KG1 (cell line): ENCODE measurements around the gene SPCS1.
"Not testable (repeated sequence)": the region's sequence is repeated elsewhere in the genome, so short reads cannot be mapped to it uniquely, and the experiment has no call there.

ENCODE experiments used
- DNase-seq: peaks from one replicate; lab custom pipeline; 2025; lab: John Stamatoyannopoulos, UW

The SPCS1 gene

GRCh38 chr3:52694528-52695189 is 11.2 kb upstream of the SPCS1 start:
- DNase-seq = no peak

GRCh38 chr3:52695798-52696671 is 9.9 kb upstream of the SPCS1 start:
- no peak for DNase-seq

- no peak for DNase-seq
Observed at GRCh38 chr3:52696830-52697631, 8.9 kb upstream of the SPCS1 start.

- DNase-seq = no peak
Observed at GRCh38 chr3:52697632-52697965, 8.3 kb upstream of the SPCS1 start.

GRCh38 chr3:52703341-52703740 is 2.6 kb upstream of the SPCS1 start:
- DNase-seq = no peak

GRCh38 chr3:52704611-52705437 is 1.1 kb upstream of the SPCS1 start:
- no peak for DNase-seq

GRCh38 chr3:52705438-52705687 is 543 bp upstream of the SPCS1 start:
- DNase-seq = no peak

GRCh38 chr3:52707585-52707984 is 1.7 kb downstream of the SPCS1 start:
- no peak for DNase-seq

- DNase-seq = no peak
Observed at GRCh38 chr3:52710512-52710911, 4.6 kb downstream of the SPCS1 start.

- no peak for DNase-seq
Observed at GRCh38 chr3:52712291-52713212, 6.6 kb downstream of the SPCS1 start.

GRCh38 chr3:52714335-52715302 is 8.7 kb downstream of the SPCS1 start:
- no peak for DNase-seq

GRCh38 chr3:52715714-52716305 is 9.9 kb downstream of the SPCS1 start:
- DNase-seq = no peak

- DNase-seq = no peak
Observed at GRCh38 chr3:52719618-52720017, 13.7 kb downstream of the SPCS1 start.

- peak; percentile 53 for DNase-seq
Observed at GRCh38 chr3:52721002-52721729, 15.3 kb downstream of the SPCS1 start.

- DNase-seq = no peak
Observed at GRCh38 chr3:52721730-52722008, 15.8 kb downstream of the SPCS1 start.

GRCh38 chr3:52722491-52722890 is 16.6 kb downstream of the SPCS1 start:
- no peak for DNase-seq

- no peak for DNase-seq
Observed at GRCh38 chr3:52723935-52724334, 18.0 kb downstream of the SPCS1 start.

GRCh38 chr3:52724511-52724910 is 18.6 kb downstream of the SPCS1 start:
- no peak for DNase-seq

GRCh38 chr3:52728753-52729152 is 22.8 kb downstream of the SPCS1 start:
- not testable (repeated sequence) for DNase-seq
